Cardiac septum (tissue), 1 donor: ENCODE results near the gene DNAJC21. TPM values are rescaled to one million over a fixed set of nuclear protein-coding genes. Genes with fewer than 3 reads are reported as not detected.
"Not testable (repeated sequence)": the region's sequence is repeated elsewhere in the genome, so short reads cannot be mapped to it uniquely, and the experiment has no call there.

Experiments used
- DNase-seq: peaks from one replicate; pipeline ENCODE4 v3.0.0-alpha.2; 2020; ENCODE audit warnings: low spot score
- intact Hi-C: fragments of 100-400 bp; cut with DNase I; formaldehyde crosslinking; loops from one replicate; pipeline ENCODE4 v1.14.0; 2022
- total RNA-seq: library from RNA; stranded (reverse); fragmentation: NEBNext Ultra II Directional; extraction: Animal tissue kit (Norgen Biotek cat#: 25700); gene quantifications from one replicate; pipeline ENCODE4 v1.2.1, GENCODE V29; 2021
- donor health status: DM: no; HTN: no; CAD: no.

DNAJC21 gene
- total RNA-seq, 1 donor from 2014 or later, result 68.4 TPM

- intact Hi-C loops, result no loop called here
- no peak for DNase-seq
Observed at GRCh38 chr5:34967540-34967939, 38.2 kb downstream of the DNAJC21 start.

DNA sequence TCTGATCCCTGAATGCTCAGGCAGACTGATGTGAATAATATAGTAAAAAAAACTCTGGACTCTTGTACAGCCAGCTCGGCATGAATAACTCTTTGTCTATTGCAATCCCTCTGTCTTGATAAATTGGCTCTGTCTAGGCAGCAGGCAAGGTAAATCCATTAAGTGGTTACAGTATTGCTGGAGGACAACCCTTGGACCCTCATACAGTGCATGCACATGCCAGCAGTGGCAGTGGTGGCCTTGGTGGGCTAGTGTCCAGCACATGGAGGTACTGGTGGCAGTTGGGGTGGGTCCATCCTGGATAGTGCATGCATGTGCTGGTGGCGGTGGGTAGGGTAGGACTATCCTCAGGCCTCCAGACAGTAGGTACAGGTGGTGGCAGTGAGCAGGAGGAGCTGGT lies 38.9 kb downstream of the DNAJC21 start:
- no peak for DNase-seq
- intact Hi-C loops, result no loop called here

- DNase-seq, result no peak
- intact Hi-C loops, result no loop called here
Observed at GRCh38 chr5:34970552-34970951, 41.2 kb downstream of the DNAJC21 start.

GRCh38 chr5:34971655-34972054 lies 42.3 kb downstream of the DNAJC21 start:
- not testable (repeated sequence) for DNase-seq

DNA sequence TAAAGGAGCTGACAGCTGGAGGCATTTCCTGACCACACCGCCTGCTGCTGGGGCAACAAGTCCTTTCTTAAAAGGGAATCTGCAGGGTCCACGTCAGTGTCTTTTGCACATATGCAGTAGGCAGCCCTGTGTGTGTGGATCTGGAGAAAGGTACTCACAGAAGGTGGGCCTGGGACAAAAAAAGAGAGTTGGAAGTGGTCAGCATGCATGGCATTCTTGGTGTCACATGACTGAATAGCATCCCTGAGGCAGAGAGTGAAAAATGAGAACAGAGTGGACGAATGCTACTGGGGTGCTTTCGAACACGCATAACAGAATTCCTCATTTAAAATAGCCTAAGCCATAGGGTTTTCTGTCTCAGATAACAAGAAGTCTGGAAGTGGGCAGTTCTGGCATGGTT lies 47.0 kb downstream of the DNAJC21 start:
- intact Hi-C loops, result no loop called here
- no peak for DNase-seq

More at GRCh38 chr5:34971655-34972054, 42.3 kb downstream of the DNAJC21 start:
- intact Hi-C loops, result not testable (repeated sequence)

- intact Hi-C loops, result no loop called here
- DNase-seq, result no peak
Observed at GRCh38 chr5:34977934-34978613, 48.7 kb downstream of the DNAJC21 start.

- DNase-seq, result no peak
- intact Hi-C loops, result no loop called here
Observed at GRCh38 chr5:34978681-34979080, 49.3 kb downstream of the DNAJC21 start.

DNA sequence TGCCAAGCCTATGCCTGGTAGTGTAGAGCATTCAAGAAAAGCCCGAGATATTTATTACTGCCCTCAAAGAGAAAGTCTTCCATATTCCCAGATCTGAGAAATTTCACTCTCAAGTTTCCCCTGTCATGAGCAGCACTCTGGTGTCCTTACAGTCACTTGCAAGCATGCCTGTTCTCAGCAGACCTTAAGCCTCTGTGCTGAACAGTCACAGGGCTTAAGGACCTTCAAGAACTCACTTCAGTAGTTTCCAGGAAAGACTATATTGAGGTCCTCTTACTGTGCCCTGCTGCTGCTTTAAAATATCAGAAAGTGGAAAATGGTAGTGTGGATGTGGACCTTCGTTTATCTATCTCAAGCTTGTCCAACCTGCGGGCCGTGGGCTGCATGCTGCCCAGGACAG lies 53.5 kb downstream of the DNAJC21 start:
- intact Hi-C loops, result no loop called here
- no peak for DNase-seq

DNA sequence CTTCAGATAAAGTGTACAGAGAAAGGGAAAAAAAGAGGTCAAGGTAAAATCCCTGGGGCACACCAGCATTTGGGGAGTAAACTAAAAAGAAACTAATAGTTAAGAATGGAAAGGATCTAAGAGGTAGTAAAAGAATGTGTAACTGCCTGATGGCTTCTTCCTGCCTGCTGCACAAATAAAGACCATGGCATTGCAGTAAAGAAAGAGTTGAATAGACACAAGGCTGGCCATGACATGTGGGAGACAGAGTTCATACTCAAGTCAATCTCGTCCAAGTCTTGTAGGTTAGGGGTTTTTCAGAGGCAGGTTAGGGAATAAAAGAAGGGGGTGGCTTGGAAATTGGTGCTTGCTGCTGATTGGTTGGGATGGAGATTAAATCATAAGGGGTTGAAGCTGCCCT lies 57.6 kb downstream of the DNAJC21 start:
- DNase-seq, result no peak
- intact Hi-C loops, result no loop called here

DNA sequence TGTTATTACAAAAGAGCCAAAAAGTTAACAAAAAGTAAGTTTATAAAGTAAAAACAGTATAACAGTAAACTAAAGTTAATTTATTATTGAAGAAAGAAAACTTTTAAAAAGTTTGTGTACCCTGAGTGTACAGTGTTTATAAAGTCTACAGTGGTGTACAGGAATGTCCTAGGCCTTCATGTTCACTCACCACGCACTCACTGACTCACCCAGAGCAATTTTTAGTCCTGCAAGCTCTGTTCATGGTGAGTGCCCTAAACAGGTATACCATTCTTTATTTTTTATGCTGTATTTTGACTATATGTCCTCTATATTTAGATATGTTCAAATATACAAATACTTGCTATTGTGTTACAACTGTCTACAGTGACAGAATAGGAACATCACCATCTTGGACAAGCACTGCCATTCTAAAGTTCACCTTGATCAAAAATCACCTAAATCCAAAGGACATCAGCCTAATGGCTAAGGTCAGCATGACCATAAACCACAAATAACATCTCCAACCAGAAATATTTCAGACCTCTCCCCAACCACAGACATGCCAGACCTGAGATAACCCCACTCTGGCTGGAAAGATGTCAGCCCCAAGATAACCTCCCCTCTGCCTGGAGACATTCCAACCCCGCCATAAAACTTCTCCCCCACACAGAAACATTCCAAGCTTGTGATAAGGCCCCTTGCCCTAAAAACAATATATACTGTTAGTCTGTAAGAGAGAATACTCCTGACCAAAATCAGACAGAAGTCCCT lies 62.3 kb downstream of the DNAJC21 start:
- DNase-seq, result no peak
- intact Hi-C loops, result no loop called here

- no peak for DNase-seq
- intact Hi-C loops, result no loop called here
Observed at GRCh38 chr5:34993951-34994350, 64.6 kb downstream of the DNAJC21 start.

GRCh38 chr5:34996261-34996660 lies 66.9 kb downstream of the DNAJC21 start:
- intact Hi-C loops, result no loop called here
- DNase-seq, result no peak

DNA sequence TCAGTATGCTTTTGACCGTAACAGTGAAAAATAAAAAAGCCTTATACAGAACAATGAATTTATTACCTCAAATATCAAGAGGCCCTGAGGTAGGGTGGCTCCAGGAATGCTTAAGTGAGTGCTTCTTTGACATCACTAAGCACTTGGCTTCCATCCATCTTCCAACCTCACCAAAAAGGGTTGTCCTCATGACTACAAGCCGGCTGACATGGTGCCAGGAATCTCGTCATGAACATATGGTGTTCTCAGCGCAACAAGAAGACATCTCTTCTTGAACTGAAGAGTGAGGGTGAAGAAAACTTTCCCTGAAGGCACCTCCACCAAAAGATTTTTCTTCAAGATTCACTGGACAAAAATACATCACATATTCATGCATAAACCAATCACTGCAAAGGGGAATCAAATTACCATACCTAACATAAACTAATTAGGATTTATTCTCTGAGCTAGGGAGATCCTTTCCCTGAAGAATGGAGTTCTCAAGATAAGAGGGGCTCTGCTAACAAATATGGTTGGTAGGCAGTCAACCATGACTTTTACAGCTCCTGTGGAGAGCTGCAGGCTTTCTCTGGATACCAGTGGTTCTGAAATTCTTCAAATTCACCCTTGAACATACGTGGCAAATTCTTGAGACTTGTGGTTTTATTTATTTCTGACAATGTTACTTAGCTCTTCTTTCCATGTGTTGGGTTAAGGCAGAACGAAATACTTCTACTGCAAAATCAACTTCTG lies 68.9 kb downstream of the DNAJC21 start:
- intact Hi-C loops, result no loop called here
- DNase-seq, result no peak

GRCh38 chr5:35001842-35002241 lies 72.5 kb downstream of the DNAJC21 start:
- intact Hi-C loops, result loop anchor here (5.0 kb wide), 1 partner anchor 515 kb away; no protein-coding TSS in a partner anchor

DNA sequence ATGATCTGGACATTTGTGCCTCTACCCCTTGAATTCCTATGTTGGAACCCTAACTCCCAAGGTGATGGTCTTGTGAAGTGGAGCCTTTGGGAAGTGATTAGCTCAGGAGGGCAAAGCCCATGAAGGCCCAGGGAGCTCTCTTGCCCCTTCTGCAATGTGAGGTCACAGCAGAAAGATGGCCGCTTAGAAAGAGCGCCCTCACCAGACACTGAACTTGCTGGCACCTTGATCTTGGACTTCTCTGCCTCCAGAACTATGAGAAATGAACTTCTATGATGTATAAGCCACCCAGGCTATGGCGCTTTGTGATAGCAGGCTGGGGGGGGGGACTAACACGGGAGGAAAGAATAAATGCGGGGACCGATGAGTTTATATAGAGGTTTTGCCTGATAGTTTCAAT lies 73.1 kb downstream of the DNAJC21 start:
- no peak for DNase-seq
- intact Hi-C loops, result loop anchor here (5.0 kb wide), 1 partner anchor 515 kb away; no protein-coding TSS in a partner anchor

More at GRCh38 chr5:35001842-35002241, 72.5 kb downstream of the DNAJC21 start:
- no peak for DNase-seq

DNA sequence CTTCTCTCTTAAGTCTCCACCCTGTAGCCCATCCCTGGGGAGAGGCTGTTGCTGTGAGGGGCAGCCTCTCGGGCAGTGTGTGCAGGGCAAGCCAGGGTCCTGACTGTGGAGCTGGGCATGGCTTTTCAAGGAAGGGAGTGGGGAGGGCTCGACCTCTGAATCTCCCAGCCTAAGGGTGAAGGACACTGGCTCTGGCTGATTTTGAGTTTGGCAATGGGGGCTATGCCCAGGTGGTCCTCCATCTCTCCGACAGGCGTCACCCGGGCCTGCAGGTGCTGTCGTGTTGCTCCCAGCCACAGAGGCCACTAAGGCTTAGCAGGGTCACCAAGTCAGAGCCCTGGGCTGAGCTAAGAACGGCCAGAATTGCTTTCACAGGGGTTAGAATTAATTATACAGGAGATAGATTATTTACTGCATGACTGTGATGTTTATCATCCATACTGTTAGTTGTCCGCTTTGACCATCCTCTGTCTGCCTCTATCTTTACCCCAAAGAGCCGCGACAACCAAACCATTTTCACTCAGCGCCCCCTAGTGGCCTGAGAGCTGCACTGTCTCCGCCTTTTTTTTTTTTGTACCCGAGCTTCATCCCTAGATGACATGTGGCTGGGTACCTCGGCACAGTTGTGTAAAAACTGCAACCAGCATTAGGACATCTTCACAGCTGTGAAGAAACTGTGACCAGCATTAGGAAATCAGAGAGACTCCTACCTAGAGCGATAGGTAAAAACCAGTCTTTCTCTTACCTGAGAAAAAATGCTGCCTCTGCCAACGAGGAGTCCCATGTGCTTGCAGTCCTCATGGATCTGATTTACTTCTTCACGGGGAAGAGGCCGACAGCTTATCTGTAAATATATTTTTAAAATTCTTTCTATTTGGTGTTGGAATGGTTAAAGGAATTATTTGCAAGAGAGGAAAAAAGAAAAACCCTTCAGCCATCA lies 73.9 kb downstream of the DNAJC21 start:
- intact Hi-C loops, result loop anchor here (5.0 kb wide), 1 partner anchor 516 kb away; no protein-coding TSS in a partner anchor
- no peak for DNase-seq

DNA sequence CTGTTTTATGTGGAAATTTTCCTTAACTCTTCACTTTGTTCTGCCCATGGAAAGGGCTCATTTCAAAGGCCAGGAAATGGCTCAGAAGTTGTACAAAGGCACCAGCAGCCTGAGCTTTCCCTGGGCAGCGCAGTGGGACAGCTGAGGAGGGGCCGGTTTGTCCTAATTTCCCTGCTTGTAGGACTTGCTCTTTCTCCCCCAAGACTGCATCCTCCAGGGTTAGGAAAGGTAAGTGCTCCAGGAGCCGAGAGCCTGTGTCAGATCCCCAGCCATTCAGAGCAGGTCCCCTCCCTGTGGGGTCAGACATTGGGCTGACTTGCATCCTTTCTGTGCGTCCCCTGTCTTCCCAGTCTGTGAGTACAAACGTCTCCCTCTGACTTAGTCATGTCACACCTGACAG lies 74.8 kb downstream of the DNAJC21 start:
- intact Hi-C loops, result loop anchor here (5.0 kb wide), 1 partner anchor 517 kb away; no protein-coding TSS in a partner anchor
- no peak for DNase-seq

DNA sequence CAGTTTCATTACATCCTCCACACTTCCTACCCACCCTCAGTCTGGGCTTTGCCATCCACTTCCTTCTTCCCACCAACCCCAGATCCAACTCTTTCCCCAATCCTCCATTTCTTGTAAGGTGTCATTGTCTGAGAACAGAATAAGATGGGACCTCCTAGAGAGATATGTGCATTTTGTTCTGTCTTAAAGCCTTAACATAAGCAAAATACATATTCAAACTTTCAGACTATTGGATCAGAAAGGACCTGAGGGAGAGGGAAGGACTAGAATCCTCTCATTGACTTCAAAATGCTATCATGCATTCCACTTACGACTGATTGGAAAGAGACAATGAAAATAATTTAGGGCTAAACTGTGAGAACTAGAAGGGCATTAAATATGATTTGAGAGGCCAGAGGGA lies 75.4 kb downstream of the DNAJC21 start:
- intact Hi-C loops, result loop anchor here (5.0 kb wide), 1 partner anchor 517 kb away; no protein-coding TSS in a partner anchor
- DNase-seq, result no peak
